ENCODE results near the gene SVOP.

The SVOP gene

DNA sequence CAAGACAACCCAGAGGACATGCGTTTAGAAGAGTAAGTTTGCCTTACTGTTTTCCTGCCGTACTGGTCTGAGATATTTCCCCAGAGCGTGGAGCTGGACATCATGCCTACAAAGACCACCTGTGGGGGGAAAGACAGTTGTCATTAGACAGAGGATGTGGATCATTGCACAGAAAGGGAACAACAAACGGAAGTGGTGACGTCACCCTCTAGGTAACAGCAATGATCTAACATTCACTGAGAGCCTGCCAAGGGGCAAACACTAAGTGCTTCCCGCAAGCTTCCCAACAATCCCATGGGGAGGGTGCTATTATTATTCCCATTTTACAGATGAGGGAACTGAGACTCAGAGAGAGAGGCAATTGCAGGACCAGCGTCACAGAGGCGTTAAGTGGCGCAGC is 48.5 kb downstream of the SVOP start:
- DNase-seq = no peak

DNA sequence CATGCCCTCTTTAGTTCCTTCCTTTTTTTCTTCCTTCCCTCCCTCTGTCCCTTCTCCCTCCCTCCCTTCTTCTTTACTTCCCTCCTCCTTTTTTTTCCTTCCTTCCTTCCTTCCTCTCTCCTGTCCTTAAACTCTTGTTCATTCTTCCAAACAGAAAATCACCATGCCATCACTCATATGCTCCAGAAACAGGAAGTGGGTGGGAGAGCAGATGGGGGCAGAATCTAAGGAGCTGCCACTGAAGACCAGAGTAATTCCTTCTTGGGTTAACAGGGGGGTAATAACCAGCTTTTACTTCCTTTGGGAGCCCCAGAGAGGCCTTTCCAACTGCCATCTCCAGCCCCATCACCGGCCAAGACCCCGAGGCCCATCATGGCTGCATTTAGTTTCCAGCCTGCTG is 51.2 kb downstream of the SVOP start:
- no peak for DNase-seq

DNA sequence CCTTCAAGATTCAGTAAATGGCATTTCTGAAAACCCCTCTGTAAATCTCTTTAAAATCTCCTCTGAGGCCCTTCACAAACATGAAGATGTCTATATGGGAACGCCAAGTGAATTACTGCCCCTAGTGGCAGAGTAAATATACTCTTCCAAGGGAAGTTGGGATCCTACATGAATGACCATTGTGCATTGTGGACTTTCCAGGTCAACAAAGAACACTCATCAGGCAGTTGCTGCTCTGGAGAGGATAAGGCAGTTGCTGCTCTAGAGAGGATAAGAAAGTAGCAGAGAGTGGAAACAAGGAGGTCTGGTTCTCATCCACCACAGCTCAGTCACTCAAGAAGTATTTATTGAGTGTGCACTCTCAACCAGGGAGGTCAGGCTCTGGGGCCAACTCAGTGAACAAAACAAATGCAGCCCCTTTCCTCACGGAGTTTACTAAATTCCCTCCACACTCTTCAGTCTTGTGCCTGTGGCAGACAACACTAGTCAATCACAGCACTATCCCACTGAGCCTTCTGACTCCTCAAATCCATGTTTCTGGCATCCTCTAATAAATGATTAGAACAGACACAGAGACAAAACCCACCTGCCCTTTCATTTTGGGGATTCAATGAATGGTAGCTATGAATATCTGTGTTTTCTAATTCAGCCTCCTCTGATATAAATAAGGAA is 52.9 kb downstream of the SVOP start:
- DNase-seq = no peak

DNA sequence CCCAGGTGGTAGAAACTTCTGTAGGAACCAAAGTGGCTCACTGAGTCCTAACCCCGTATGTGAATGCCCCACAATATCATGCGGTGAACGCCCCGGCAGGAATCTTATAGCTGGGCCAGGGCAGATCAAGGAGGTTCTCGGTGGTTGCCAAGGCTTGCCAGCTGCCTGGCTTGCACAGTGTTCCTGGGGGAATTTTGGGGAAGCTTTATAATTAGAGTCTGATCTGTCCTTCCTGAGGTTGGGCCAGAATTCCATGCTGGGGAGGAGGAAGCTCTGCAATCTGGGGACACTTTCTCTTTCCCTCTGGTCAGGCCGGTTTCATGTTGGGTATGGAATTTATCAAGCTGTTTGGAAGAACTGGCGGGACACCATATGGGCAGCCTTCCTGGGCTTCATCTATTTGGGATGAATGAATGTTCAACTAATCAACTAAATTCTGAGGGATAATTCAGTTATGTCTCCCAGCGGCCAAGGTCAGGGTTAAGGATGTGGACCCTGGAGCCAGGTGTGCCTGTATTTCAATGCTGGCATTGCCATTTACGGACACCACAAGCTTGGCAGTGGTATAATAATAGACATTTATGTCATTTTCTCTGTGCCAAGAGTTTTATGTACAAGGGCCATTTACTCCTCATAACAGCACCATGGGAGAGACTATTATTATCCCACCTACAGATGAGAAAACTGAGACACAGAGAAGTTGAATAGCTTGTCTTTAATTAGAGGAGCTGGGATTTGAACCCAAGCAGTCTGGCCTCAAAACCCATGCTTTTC is 54.3 kb downstream of the SVOP start:
- no peak for DNase-seq

DNA sequence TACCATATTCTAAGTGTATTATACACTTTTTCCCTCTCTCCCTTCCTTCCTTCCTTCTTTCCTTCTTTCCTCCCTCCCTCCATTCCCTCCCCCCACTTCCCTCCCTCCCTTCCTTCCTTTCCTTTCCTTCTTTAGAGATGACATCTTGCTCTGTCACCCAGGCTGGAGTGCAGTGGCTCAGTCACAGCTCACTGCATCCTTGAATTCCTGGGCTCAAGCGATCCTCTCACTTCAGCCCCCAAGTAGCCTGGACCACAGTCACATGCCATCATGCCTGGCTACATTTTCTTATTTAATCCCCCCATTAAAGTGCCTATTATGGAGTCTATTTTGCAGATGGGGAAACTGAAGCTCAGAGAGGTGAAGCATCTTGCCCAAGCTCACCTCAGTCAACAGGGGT is 55.0 kb downstream of the SVOP start:
- no peak for DNase-seq

DNA sequence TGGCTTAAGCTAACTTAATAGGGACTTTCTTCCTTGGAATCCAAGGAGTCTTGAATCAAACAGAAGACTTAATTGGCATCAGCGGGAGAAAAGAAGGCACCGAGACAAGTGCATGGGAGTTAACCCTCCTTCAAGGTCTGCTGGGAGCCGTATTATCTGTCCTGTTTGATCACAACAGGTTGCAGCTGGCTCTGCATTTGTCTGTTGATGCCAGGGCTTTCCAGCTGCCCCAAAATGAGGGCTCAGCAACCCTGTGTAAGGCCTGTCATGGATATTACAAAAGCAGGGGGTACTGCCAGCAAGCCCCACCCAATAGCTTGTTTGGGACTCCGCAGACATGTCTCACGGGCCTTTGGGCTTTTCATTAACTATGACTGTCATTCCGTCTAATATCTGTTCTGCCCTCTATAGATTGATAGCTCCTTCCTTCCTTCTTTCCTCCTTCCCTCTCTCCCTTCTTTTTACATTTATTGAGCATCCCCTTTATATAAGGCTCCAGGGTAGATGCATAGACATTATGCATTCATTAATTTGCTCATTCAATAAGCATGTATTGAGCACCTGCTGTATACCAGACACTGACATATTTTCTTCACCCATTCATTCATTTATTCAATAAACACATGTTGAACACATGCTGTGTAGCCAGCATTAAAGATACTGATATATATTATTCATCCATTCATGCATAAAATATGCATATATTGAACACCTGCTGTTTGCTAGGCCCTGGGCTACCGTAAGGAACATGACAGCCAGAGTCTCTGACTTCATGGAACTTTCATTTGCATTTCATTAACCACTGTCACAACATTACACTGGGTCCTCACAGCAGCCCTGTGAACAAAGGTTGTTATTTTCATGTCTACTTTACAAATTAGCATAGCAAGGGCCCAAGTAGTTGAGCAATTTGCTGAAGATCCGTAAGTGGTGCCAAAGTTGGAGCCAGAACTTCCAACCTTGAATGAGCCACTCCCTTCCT is 56.2 kb downstream of the SVOP start:
- no peak for DNase-seq

DNA sequence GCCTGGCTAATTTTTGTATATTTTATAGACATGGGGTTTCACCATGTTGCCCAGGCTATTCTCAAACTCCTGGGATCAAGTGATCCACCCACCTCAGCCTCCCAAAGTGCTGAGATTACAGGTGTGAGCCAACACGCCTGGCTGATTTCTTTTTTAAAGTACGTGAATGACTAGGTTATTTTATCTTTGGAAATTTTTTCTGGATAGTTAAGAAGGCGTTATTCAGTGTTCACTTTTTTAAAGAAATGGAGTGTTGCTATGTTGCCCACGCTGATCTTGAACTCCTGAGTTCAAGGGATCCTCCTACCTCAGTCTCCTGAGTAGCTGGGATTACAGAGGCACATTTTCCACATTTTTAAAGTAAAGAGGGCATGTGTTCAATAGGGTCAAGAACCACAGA is 58.6 kb downstream of the SVOP start:
- no peak for DNase-seq

DNA sequence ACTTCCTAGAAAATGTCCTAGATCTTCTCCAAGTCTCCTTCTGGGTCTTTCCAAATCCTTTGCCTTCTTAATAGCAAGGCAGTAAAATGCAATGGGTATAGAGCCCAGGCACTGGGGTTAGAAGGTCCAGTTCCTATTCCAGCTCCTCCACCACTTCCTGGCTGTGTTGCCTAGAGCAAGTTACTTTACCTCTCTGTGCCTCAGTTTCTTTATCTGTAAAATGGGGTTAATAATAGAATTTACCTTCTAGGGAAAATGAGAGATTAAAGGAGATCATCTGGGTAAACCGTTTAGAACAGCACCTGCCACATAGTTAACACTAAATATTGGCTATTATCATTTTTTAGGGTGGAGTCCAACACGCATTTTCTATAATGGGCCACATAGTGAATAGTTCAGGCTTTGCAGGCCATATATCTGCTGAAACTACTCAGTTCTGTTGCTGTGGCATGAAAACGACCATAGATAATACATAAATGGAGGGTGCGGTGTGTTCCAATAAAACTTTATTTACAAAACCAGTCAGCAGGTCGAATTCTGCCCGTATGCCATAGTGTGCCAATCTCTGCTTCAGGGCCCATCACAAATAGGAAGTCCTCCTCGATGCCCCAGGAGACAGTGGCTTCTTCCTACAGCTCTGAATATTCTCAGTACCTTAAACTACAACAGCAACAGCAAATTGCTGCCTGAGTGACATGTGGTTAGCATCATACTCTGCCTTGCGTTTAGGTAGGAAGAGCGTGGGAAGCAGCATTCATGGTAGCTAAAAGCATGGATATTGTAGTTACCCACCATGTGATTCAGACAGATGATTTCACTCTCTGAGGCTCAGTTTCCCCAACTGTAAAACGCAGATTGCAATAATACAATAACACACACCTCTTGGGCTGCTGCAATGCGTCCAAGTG is 60.9 kb downstream of the SVOP start:
- DNase-seq = no peak

DNA sequence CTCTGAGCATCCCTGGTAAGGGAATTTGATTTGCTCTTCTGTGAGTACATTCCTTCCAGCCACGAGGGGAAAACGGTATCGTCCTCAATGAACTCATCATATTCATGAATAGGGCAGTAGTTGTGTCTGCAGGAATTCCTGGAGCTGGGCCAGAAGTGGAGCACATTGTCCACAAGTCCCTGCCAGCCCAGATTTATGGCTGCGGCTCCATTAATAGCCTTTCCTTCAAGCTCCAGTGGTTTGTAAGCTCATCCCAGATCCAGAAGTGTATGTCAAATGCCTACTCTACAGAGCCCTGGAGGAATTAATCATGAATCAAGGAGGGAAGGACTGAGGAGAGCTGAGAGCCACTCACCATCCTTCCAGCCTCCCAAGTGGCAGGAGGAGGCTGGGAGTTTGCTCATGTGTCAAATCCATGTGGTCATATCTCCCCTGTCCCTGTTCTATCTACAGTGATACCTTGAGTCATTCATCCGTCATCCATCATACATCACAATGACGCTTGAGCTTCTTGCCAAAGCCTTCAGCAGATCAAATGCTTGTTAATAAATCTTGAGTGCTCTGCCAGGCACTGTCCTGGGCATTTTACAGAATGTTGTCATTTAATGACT is 65.5 kb downstream of the SVOP start:
- peak; percentile 86 for DNase-seq

DNA sequence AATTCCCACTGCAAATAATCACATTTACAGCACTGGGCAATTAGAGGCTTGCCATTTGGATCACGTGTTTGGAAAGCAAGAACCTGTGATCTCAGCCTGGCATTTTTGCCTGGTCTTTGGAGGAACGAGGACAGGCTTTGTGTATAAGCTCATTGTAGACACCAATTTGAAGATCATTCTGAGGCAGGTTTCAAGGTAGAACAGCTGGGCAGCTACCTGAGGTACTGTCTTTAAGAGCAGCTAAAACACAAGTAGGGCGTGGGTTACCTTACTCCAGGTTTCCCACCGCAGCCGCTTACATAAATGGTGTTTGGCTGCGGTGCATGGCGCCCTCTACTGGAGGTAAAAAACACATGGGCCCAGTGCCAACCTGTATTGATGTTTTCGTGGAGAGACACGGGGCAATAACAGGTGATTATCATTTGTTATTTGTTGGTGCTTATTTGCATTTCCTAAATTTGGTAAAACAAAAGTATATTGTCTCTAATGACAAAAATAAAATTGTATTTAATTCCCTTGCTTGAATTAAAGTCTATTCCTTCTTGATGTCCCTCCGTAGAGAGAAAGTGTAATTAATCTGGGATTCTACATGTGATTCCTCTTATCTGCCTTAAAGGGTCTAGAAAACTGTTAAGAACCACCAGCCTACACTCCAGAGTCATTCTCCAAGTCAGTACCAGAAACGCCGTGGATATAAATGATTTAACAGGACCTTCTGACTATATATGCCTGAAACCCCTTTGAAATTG is 69.7 kb downstream of the SVOP start:
- peak; percentile 91 for DNase-seq

DNA sequence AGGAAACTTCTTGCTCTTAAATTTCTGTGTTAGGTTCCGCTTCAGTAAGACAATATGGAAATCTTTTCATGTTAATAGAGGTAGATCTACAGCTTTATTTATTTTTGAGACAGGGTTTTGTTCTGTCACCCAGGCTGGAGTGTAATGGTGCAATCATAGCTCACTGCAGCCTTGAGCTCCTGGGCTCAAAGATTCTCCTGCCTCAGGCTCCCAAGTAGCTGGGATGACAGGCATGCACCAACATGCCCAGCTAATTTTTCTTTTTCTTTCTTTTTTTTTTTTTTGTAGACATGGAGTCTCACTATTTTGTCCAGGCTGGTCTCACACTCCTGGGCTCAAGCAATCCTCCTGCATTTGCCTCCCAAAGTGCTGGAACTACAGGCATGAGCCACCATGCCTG is 70.9 kb downstream of the SVOP start:
- DNase-seq = no peak

DNA sequence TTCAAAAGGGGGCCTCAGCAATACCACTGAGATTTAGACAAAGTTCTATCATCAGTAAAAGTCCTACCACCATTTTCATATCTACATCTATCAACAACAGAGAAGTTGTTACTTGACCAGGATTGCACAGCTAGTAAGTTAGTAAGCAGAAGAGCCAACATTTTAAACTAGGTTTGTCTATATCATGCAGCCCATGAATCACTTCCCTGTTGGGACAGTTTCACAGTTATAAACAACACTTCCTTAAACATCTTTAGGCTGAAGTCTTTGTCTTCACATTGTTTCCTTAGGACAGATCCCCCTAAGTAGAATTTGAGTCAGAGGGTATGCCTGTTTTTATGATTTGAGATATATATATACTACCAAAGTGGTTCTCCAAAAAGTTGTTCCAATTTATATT is 72.5 kb downstream of the SVOP start:
- no peak for DNase-seq

DNA sequence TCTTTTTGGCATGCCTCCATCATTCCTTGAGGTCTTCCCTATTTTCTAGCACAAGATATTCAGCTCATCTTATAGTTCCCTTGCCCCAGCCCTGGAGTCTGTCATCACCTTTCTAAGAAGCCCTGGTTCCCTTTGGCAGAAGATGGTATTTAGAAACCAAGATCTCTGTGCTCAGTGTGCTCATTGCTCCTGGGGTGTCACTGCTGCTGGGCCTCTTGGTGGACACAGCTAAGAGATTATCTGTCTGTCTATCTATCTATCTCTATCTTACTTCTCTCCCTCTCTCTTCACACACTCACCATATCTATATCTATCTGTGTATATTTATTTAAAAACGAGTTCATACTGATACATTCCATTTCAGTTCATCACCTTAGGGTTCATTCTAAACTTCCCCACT is 73.8 kb downstream of the SVOP start:
- no peak for DNase-seq

DNA sequence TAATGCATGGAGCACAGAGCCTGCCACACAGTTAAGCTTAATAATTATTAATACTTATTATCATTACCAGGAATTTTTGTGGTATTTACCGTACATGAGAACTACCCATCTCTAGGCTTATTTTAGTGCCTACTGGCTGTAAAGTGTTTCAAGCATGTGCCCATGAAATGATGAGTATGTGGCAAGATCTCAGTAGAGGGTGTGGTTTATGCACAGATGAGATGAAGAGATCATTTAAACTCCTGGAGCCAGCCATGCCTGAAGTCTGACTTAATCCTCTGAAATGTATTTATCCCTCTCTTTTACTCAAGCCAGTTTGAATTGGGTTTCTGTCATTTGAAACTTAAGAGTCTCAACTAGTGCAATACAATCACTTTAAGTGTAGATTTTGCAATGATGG is 80.7 kb downstream of the SVOP start:
- no peak for DNase-seq

DNA sequence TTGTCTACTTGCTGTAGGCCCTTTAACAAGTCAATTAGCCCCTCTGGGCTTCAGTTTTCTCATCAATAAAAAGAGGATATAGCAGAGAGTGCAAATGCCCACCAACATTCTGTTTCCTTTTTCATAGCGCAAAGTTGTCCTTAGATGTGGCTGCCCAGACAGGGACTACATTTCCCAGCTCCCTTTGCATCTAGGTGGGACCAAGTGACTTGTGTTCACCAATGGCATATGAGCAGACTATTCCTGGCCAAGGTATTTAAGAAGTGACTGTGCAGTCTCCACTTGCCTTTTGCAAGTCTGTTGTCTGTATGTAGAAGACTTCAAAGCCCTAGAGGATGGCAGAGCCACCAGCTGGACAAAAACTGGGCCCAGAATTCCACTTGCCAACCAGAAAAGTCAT is 81.3 kb downstream of the SVOP start:
- DNase-seq = no peak

DNA sequence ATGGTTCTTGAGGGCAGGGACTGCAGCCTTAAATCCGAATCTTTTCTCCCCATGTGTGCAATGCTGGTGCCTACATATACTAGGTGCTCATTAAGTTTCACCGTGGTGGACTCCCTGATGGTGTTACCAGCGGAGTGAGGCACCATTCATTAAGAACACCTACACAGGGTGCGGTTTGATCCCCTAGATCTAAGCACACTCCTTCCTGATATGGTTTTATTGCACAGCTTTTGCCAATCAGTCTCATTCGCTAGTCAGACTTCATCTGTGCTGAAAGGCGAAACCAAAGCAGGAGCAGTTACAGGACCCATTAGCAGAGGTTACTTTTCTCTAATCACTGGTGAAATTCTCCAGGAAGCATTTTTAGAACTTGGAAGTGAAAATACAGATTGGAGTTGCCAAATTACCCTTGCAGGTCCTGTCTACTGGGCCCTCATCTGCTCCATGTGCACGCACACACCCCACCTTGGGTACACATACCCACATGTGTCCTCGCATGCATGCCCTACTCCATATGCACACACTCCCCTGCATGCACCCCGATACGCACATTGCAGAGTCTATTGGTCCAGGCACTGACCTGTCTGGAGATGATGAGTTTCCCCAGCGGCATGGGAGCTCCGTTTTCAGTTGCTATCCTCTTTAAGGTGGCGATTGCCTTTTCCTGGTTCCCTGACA is 82.5 kb downstream of the SVOP start:
- DNase-seq = no peak

DNA sequence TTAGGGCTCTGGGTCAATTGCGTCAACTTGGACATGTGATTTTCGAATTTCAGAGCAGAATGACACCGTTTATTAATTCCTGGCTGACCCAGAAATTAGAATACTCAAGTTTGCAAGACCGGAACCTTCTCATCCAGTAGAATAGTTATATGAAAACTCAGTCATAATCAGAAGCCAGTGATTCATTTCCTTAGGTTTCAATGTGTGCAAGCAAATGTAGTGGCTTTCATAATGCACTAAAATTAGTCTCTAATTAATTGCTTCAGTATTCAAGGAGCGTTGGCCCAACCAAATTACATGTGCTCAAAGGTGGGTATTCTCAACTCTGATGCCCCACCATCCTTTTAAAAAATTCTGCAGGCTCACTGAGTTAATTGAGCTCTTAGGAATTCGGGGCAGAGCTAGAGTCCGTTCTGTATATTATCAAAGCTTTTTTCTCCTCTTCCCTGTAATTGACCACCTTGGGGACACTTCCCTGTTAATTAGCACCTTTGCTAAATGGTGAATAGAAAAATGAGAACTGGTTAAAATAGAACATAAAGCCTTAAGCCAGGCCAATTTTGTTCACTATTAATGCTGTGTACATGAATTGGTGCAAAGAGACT is 85.6 kb downstream of the SVOP start:
- DNase-seq = no peak

DNA sequence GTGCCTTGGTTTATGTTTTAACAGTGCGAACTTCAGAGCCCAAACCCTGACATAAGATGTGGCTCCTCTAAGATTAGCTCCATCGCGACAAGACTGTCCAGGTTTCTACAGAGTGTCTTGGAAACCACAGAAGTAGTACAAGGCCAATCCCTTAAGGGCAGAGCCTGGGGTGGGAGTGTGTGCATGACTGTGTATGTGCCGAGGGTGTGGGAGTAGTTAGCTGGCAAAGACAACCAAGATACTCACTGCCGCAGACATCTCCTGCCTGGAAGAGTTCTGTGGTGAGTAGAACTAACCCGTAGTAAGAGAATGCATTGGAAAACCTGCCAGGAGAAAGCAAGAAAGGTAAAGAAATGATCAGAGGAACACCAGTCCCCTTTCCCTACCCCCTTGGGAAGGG is 86.9 kb downstream of the SVOP start:
- DNase-seq = no peak

DNA sequence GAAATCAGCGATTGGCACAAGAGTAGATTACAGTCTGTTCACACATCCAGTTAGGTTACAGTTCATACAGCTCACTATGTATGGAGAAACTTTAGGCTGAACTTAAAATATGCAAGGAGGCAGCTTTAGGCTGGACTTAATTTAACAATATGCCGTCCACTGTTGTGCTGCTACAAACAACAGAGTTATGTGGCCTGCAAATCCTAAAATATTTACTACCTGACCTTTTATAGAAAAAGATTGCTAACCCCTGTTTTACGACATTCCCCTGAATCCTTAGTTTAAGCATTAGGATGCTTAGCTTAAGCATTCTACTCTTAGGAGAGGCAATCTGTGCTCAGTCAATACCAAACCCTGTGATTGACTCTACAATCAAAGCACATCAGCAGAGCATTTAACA is 90.1 kb downstream of the SVOP start:
- DNase-seq = no peak

DNA sequence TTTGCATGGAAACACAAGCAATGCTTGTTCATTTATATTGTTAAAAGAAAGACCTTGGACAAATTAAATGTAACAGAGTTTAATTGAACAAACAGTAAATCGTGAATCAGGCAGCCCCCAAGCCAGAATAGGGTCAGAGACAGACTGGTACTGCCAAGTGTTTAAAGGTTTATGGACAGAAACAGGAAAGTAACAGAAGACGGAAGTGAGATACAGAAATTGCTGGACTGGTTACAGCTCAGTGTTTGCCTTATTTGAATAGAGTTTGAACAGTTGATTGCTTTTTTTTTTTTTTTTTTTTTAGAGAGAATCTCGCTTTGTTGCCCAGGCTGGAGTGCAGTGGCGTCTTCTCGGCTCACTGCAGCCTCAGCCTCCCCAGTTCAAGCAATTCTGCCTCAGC is 90.7 kb downstream of the SVOP start:
- no peak for DNase-seq

Data from NCI-H1105 treated with DMSO at 0.1 percent for 48 hours (cell line).